Measurements from ENCODE around the gene EZH2.

- no peak for TF ChIP-seq REST (IDR thresholded peaks at IDR 0.05)
- TF ChIP-seq CTCF (IDR thresholded peaks at IDR 0.05): no peak
- TF ChIP-seq USF2 (IDR thresholded peaks at IDR 0.05): no peak
- TF ChIP-seq RFX5 (IDR thresholded peaks at IDR 0.05): no peak
- TF ChIP-seq EHMT2 (IDR thresholded peaks at IDR 0.05; ENCODE audit: low read depth): no peak
- TF ChIP-seq NPAS2 (CRISPR knock-in tag; IDR thresholded peaks at IDR 0.05; ENCODE audit: borderline replicate concordance): no peak
- TF ChIP-seq RNF2 (IDR thresholded peaks at IDR 0.05; ENCODE audit: borderline replicate concordance, low read depth): no peak
- TF ChIP-seq SMC3 (IDR thresholded peaks at IDR 0.05): no peak
- no peak for TF ChIP-seq POLR2A (IDR thresholded peaks at IDR 0.05; ENCODE audit: low read length)
- no peak for TF ChIP-seq MAZ (IDR thresholded peaks at IDR 0.05; ENCODE audit: borderline replicate concordance, low read depth, low read length)
Observed at GRCh38 chr7:148903504-148903903, 19.4 kb upstream of the EZH2 start.
